Vagina (tissue), 2 donors: Measurements from ENCODE around the gene NFAT5.

Source experiments
- CTCF ChIP-seq, 3 experiments: fragments of 450-650 bp in 2 of 3; fragments of 200-600 bp in 1 of 3; sonication (generic) in 1 of 3; IDR thresholded peaks; one replicate each; pipeline ENCODE4 v1.5.1; 2017 to 2019; ENCODE audit warnings: antibody characterized with exemption in 3 of 3, mild to moderate bottlenecking in 2 of 3, moderate library complexity in 2 of 3
- POLR2A ChIP-seq, 2 donors: fragments of 450-650 bp; IDR thresholded peaks; one replicate each; pipeline ENCODE4 v1.6.1; 2017; ENCODE audit warnings: antibody characterized with exemption in 2 of 2, mild to moderate bottlenecking in 2 of 2, moderate library complexity in 2 of 2
- POLR2AphosphoS5 ChIP-seq, 2 donors: sonication (generic); formaldehyde crosslinking; IDR thresholded peaks; one replicate each; pipeline ENCODE4 v1.9.0; 2017; ENCODE audit warnings: antibody characterized with exemption in 2 of 2, mild to moderate bottlenecking in 2 of 2, low read depth in 1 of 2; ENCODE audit not compliant: insufficient read depth in 1 of 2

- no peak for TF ChIP-seq CTCF (IDR thresholded peaks at IDR 0.05)
- no peak for TF ChIP-seq POLR2A (IDR thresholded peaks at IDR 0.05)
- no peak for TF ChIP-seq POLR2AphosphoS5 (IDR thresholded peaks at IDR 0.05; ENCODE audit: insufficient read depth in 1 of 2, low read depth in 1 of 2)
Measured at GRCh38 chr16:69555867-69556266, 9.9 kb upstream of the NFAT5 start.
